Astrocyte (in vitro differentiated cells and primary cell): ENCODE results near the gene IL6ST. TPM values are rescaled to one million over a fixed set of nuclear protein-coding genes. Genes with fewer than 3 reads are reported as not detected.
"Not testable (repeated sequence)": the region's sequence is repeated elsewhere in the genome, so short reads cannot be mapped to it uniquely, and the experiment has no call there.

Source experiments
- DNase-seq: peaks from one replicate; pipeline ENCODE4 v3.0.0-alpha.2; 2010; ENCODE audit warnings: low read depth
- FAIRE-seq: peaks from 2 replicates; lab custom pipeline; 2011; peaks lifted over from hg19 to GRCh38; lab: Jason Lieb, UNC
- H2AFZ ChIP-seq: 2 replicates; pipeline ENCODE4 v1.6.0; 2012; ENCODE audit warnings: low read depth, low read length, inconsistent platforms
- H3K27ac ChIP-seq: 2 replicates; pipeline ENCODE4 v1.5.1; 2011; ENCODE audit warnings: low read depth, low read length, inconsistent platforms
- H3K27me3 ChIP-seq: 2 replicates; pipeline ENCODE4 v1.6.0; 2011; ENCODE audit warnings: low read length, inconsistent platforms; ENCODE audit not compliant: insufficient read depth
- H3K36me3 ChIP-seq: 2 replicates; pipeline ENCODE4 v1.5.1; 2011; ENCODE audit warnings: low read length, inconsistent platforms; ENCODE audit not compliant: insufficient read depth
- H3K4me1 ChIP-seq: 2 replicates; pipeline ENCODE4 v1.5.1; 2011; ENCODE audit warnings: low read length, inconsistent platforms; ENCODE audit not compliant: insufficient read depth
- H3K4me2 ChIP-seq: 2 replicates; pipeline ENCODE4 v1.6.0; 2012; ENCODE audit warnings: low read length, inconsistent platforms
- H3K4me3 ChIP-seq: 2 replicates; pipeline ENCODE4 v1.5.1; 2011; ENCODE audit warnings: low read depth, mild to moderate bottlenecking, low read length, inconsistent platforms; ENCODE audit not compliant: insufficient read depth
- H3K79me2 ChIP-seq: 2 replicates; pipeline ENCODE4 v1.6.0; 2012; ENCODE audit warnings: mild to moderate bottlenecking, low read length, inconsistent platforms; ENCODE audit not compliant: insufficient read depth
- H3K9ac ChIP-seq: 2 replicates; pipeline ENCODE4 v1.6.0; 2012; ENCODE audit warnings: mild to moderate bottlenecking, low read length, inconsistent platforms
- H3K9me3 ChIP-seq: 2 replicates; pipeline ENCODE4 v1.5.1; 2012; ENCODE audit warnings: low read depth, mild to moderate bottlenecking, low read length, inconsistent platforms; ENCODE audit not compliant: insufficient read depth
- H4K20me1 ChIP-seq: 2 replicates; pipeline ENCODE4 v1.6.0; 2012; ENCODE audit warnings: low read length, inconsistent platforms; ENCODE audit not compliant: insufficient read depth
- H3K27ac Mint-ChIP-seq: one replicate; pipeline ENCODE4 v1.8.0; 2021; ENCODE audit warnings: mild to moderate bottlenecking, mixed read lengths; ENCODE audit not compliant: unreplicated experiment
- H3K27me3 Mint-ChIP-seq: one replicate; pipeline ENCODE4 v1.8.0; 2021; ENCODE audit warnings: low read depth, mixed read lengths; ENCODE audit not compliant: unreplicated experiment
- H3K36me3 Mint-ChIP-seq: one replicate; pipeline ENCODE4 v1.8.0; 2021; ENCODE audit warnings: low read depth, mixed read lengths; ENCODE audit not compliant: unreplicated experiment
- H3K4me1 Mint-ChIP-seq: one replicate; pipeline ENCODE4 v1.8.0; 2021; ENCODE audit warnings: low read depth, mixed read lengths; ENCODE audit not compliant: unreplicated experiment
- H3K4me3 Mint-ChIP-seq: one replicate; pipeline ENCODE4 v1.8.0; 2021; ENCODE audit warnings: mild to moderate bottlenecking, moderate library complexity, mixed read lengths; ENCODE audit not compliant: unreplicated experiment
- H3K9me3 Mint-ChIP-seq: one replicate; pipeline ENCODE4 v1.8.0; 2021; ENCODE audit warnings: mild to moderate bottlenecking, mixed read lengths; ENCODE audit not compliant: unreplicated experiment
- CTCF ChIP-seq: IDR thresholded peaks from 2 replicates; pipeline ENCODE4 v1.5.1; 2011; ENCODE audit warnings: low read depth, mild to moderate bottlenecking, inconsistent platforms, low read length, moderate library complexity; ENCODE audit not compliant: insufficient read depth
- EZH2 ChIP-seq: IDR thresholded peaks from 2 replicates; pipeline ENCODE4 v1.6.1; 2012; ENCODE audit warnings: mild to moderate bottlenecking, low read length, inconsistent platforms; ENCODE audit not compliant: insufficient read depth
- total RNA-seq: library from RNA; stranded (reverse); gene quantifications from 2 replicates; pipeline ENCODE4 v1.2.1, GENCODE V29; 2021

The IL6ST gene
- total RNA-seq, 1 donor from 2014 or later: 158 TPM

- H3K27ac Mint-ChIP-seq: no peak overlapping the region
- no peaks in the 10 kb centered on the region for H3K36me3 Mint-ChIP-seq
- no peaks in the 10 kb centered on the region for H3K27me3 Mint-ChIP-seq
- H3K4me3 Mint-ChIP-seq: no peak overlapping the region
- Histone ChIP-seq H3K9ac (no peak overlapping the region), H3K27ac (no peak overlapping the region), H2AFZ (no peak overlapping the region), H3K79me2 (peaks cover 95% of the 10 kb centered on the region), H3K9me3 (no peaks in the 10 kb centered on the region), H3K4me3 (no peak overlapping the region), H3K27me3 (no peaks in the 10 kb centered on the region), H4K20me1 (peaks cover 77% of the 10 kb centered on the region), H3K4me2 (no peak overlapping the region), H3K36me3 (no peaks in the 10 kb centered on the region), H3K4me1 (peaks cover 15% of the 10 kb centered on the region)
- DNase-seq: no peak
- H3K9me3 Mint-ChIP-seq: no peaks in the 10 kb centered on the region
- FAIRE-seq: no peak
- TF ChIP-seq CTCF (no peak), EZH2 (no peak)
- peaks cover 30% of the 10 kb centered on the region for H3K4me1 Mint-ChIP-seq
These were observed 5.7 kb downstream of the IL6ST start for GRCh38 chr5:55988979-55989638.

- not testable (repeated sequence) for H2AFZ ChIP-seq, H3K27ac Mint-ChIP-seq, H3K36me3 Mint-ChIP-seq, H3K4me3 Mint-ChIP-seq, H3K4me2 ChIP-seq, H3K9me3 ChIP-seq, H3K27ac ChIP-seq, H3K27me3 ChIP-seq, H3K9me3 Mint-ChIP-seq, H3K4me3 ChIP-seq, FAIRE-seq, H3K27me3 Mint-ChIP-seq, H3K36me3 ChIP-seq, H3K9ac ChIP-seq, DNase-seq
- H3K4me1 Mint-ChIP-seq: peaks cover 30% of the 10 kb centered on the region
- Histone ChIP-seq H3K4me1 (peaks cover 15% of the 10 kb centered on the region), H3K79me2 (peaks cover 95% of the 10 kb centered on the region), H4K20me1 (peaks cover 77% of the 10 kb centered on the region)
These were observed 6.3 kb downstream of the IL6ST start for GRCh38 chr5:55988428-55988827.

- peaks cover 21% of the 10 kb centered on the region for H3K4me1 Mint-ChIP-seq
- no peak overlapping the region for H3K27ac ChIP-seq
- no peak for FAIRE-seq
- H4K20me1 ChIP-seq: peaks cover 71% of the 10 kb centered on the region
- H3K4me3 Mint-ChIP-seq: no peak overlapping the region
- DNase-seq: no peak
- H3K9me3 ChIP-seq: no peaks in the 10 kb centered on the region
- no peak overlapping the region for H2AFZ ChIP-seq
- H3K36me3 ChIP-seq: no peaks in the 10 kb centered on the region
- no peaks in the 10 kb centered on the region for H3K36me3 Mint-ChIP-seq
- H3K4me3 ChIP-seq: no peak overlapping the region
- no peaks in the 10 kb centered on the region for H3K27me3 ChIP-seq
- H3K79me2 ChIP-seq: peaks cover 86% of the 10 kb centered on the region
- H3K4me1 ChIP-seq: peaks cover 3% of the 10 kb centered on the region
- H3K27me3 Mint-ChIP-seq: no peaks in the 10 kb centered on the region
- H3K9me3 Mint-ChIP-seq: no peaks in the 10 kb centered on the region
- no peak overlapping the region for H3K9ac ChIP-seq
- TF ChIP-seq CTCF (no peak), EZH2 (no peak)
- H3K4me2 ChIP-seq: no peak overlapping the region
- H3K27ac Mint-ChIP-seq: no peak overlapping the region
These were observed 7.8 kb downstream of the IL6ST start for GRCh38 chr5:55986931-55987330.
